DMS114 treated with DMSO at 0.1 percent for 48 hours (cell line): Measurements from ENCODE around the gene DAAM2.
A peak's percentile ranks its signal among the peaks of the same experiment; 100 is the strongest.

ENCODE experiments used
- DNase-seq: peaks from one replicate; lab custom pipeline; 2025; ENCODE audit not compliant: unreplicated experiment; lab: John Stamatoyannopoulos, UW

DAAM2 gene

GRCh38 chr6:39787322-39787721 is 4.9 kb upstream of the DAAM2 start:
- DNase-seq, result no peak

- DNase-seq, result no peak
Measured at GRCh38 chr6:39790772-39791171, 1.4 kb upstream of the DAAM2 start.

GRCh38 chr6:39791311-39791710 is 865 bp upstream of the DAAM2 start:
- peak; percentile 9 for DNase-seq

DNA sequence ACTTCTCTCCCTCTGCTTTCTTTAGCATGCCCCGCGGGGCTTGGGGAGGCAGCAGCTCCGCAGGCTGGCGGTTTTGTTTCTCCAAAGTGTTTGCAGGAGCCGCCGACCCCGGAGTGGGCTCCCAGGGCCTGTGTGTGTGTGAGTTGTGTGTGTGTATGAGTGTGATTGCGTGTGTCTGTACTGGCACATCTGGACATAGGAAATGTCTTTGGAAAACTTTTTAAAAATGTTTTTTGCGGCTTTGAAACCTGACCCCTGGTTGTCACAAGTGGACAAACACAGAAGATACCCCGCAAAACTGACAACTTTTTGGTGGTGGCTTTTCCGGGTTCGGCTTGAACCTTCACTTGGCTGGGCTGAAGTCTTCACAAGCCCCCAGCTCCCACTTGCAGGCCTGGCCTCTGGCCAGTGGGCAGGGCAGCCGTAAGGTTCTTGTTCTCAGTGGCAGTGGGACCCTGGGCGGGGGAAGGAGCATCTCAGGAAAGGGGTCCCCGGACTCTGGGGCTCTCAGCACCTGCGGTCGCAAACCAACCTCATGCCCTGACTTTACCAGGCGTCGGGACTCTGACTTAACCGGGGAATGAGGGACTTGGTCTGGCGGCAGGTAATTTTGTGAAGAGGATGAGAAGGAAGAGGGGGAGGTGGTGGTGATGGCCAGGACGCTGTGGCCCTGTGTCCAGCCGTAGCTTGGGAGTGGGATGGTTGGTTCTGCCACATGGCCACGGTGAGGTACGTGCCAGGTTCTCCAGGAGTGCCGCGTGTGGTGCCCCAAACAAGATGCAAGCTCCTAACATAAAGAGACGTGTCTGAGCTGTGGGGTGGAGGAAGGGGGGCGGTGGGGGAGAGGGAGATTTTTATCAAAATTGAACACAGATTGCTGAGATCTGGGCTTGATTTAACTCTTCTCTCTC is 619 bp downstream of the DAAM2 start:
- DNase-seq, result no peak

- DNase-seq, result no peak
Measured at GRCh38 chr6:39793516-39793915, 1.3 kb downstream of the DAAM2 start.

DNA sequence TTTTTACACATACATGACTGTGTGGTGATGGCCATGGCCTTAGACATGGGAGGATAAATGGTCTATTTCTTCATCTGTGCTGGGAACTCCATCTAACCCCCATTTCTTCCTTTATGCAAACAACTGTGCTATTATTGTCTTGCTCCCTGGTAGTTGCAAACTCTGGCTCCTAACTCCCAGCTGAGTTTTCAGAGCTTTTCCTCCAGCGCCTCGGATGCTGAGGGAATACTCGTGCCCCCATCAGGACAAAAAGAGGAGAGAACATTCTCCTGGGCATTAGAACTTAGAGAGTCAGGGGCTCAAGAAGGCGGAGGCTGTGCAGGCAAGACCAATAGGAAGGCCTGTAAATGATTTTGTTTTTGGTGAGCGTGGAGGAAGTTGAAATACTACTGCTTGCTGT is 2.1 kb downstream of the DAAM2 start:
- no peak for DNase-seq

- DNase-seq, result no peak
Measured at GRCh38 chr6:39797751-39798150, 5.6 kb downstream of the DAAM2 start.

DNA sequence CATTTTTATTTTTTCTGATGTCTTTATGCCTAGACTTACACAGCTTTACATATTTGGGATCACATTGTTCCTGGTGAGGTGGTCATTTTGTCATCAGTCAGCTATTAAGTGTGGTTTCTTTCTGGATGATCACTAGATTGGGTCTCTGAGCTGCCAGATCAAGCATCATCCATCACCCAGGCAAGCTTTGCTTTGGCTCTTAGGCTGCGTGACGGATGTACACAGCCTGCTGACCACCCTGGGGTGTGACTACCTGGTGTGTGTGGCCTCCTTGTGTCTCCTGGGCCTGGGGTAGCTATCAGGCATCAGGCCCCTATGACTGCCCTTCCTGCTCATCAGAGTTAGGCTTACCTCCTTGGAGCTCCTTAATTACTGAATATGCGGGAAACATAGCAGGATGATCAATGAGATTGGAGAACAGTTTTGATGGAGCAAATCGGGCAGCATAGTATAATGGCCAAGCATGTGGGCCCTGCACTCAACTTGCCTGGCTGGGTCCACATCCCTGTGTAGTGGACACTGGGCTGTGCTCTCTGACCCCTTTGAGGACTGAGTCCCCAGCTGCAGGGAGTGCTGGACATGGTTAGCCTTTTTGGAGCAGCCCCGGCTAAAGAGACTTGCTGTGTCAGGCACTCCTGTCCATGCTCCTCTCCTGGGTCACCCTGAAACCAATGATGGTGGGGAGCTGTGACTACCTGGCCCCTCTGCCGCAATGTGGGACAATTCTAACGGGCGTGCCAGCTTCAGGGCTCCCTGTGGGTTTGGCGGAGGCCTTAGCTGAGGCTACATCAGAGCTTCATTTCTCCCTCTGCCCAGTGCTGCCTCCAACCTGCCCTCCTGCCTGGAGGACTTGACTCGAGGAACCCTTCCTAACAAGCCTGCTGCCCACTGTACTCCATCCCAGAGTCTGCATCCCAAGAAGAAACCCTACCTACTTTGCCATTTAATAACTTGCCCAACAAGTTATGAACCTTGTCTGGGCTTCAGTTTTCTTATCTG is 8.2 kb downstream of the DAAM2 start:
- DNase-seq, result no peak

DNA sequence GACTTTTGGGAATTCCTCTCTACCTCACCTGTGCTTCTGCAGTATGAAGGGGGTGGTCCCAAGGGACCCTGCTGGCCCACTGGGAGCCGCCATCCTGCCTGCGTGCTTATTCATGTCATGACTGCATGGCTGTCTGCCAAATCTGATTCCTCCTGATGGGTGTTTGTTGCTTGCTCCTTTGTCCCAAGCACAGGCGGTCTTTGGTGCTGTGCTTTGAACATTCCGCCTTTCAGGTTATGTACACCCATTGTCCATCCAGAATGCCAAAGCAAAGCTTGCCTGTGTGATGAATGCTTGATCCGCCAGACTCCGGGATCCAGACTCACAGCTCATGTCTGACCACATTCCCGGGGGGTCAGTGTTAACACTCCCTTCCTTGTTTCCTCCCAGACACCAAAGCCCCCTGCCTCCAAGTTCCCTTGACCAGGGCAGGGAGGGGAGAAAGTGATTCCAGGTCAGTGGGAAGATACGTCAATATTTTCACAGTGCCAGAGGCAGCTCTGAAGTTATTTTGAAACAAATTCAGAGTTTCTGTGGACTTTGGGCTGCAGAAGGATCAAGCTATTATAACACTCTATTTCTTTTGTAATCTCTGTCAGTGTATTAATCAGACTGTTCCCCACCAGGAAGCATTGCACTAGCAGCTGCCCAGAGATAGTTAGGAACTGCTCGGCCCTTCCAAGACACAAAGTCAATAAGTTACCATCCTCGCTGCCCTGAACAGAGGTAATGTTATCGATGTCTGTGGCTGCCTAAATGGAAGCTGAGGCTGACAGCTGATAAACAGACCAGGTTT is 9.5 kb downstream of the DAAM2 start:
- no peak for DNase-seq

DNA sequence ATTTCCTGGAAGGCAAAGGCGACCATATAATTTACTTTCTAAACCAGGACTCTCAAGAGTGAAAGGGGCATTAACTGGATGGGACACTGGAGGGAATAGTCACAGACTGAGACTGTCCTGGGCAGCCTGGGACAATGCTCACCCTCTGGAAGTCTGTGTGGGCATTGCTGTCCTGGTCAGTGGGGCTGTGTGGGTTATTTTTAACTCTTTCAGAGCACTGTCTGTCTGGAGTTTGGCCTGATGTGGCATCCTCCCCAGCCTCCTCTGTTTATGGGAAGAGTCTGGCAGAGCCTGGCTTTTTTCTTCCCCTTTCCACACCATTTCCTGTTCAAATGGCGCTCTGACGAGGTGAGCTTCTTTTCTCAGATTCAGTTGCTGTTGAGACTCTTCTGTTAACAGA is 11.7 kb downstream of the DAAM2 start:
- DNase-seq, result no peak

DNA sequence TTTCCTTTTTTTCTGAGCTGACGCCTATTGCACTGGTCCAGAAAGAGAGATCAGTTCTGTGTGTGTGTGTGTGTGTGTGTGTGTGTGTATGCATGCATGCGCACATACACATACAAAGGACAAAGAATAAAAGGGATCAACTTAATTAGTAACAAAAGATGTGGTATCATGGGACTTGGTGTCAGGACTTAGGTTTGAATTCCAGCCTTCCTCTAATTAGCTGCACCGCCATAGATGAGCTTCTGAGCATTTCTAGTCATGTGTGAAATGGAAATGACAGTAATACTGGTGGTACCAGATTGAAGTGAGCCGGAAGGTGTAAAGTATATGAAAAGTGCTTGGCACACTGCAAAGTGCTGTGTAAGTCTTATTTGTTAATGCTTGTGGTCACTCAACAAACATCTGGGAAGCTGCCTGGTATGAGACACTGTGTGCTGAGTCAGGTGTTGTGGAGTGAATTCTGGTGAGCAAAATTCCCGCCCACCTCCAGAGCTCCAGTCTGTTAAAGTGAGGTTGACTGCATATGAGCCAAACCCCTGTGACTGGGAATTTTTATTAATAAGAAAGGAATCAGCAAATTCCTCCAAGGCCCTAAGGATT is 12.4 kb downstream of the DAAM2 start:
- no peak for DNase-seq

GRCh38 chr6:39806278-39806677 is 14.1 kb downstream of the DAAM2 start:
- DNase-seq, result no peak

- no peak for DNase-seq
Measured at GRCh38 chr6:39808346-39808745, 16.2 kb downstream of the DAAM2 start.

DNA sequence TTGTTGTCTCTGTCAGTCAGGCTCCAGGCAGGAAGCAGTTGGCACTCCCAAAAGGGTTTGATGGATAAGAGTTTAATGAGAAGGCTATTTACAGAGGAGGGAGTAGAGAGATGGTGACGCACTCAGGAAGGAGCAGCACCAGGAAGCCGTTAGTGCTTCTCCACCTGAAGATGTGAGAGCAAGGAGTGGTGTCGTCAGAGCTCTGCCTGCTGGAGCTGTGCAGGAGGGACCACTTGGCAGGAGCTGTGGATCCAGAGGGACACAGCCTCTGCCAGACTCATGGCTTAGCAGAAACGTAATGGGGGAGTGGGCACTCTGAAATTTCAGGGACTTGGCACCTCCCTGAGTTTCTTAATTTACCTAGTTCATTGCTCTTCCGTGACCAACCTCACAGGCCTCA is 16.8 kb downstream of the DAAM2 start:
- DNase-seq, result no peak

GRCh38 chr6:39811835-39812345 is 19.7 kb downstream of the DAAM2 start:
- DNase-seq, result no peak

DNA sequence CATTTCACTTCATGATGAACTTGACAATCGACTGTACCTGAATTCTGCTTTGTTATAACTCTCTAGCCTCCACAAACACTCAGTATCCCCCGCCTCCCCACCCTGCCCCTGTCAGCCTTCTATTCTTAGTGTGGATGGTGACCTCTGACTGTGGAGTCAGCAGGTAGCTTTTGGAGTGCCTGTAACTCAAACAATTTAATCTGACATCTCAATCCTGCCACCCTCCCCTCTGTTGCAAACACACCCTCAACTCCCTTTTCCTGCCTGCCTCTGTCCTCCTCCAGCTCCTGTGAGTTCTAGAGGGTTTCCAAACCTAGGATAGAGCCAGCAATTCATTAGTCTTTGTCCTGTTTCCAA is 20.3 kb downstream of the DAAM2 start:
- no peak for DNase-seq

DNA sequence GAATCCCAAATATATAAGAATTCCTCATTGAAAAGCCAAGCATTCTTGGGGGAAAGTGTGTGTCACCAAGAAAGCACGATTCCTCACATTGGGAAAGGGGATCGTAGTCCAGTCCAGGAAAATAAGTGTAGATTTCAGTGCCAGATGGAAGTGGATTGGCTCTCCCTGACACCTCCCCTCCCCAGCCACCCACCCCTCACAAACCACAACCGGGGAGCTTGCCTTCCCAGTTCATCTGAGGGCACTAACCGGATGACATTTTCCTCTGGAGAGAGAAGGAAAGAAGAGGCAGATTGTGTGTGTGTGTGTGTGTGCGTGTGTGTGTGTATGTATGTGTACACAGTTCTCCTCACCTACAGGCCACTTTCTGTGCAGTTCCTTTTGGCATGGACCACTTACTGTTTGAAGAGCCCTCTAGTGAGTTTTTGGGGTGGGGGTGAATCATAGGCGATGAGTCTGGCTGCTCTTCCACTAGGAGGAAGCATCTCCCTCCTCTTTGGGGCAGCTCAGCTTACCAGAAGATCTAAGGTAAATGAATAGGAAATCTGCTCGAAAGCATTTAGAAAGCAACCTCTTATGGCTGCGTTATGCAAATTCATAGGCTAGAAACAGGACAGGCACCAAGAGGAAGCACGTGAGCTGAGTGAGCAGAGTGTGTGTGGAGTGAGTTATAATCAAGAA is 20.8 kb downstream of the DAAM2 start:
- no peak for DNase-seq

GRCh38 chr6:39814236-39814635 is 22.1 kb downstream of the DAAM2 start:
- DNase-seq, result no peak

DNA sequence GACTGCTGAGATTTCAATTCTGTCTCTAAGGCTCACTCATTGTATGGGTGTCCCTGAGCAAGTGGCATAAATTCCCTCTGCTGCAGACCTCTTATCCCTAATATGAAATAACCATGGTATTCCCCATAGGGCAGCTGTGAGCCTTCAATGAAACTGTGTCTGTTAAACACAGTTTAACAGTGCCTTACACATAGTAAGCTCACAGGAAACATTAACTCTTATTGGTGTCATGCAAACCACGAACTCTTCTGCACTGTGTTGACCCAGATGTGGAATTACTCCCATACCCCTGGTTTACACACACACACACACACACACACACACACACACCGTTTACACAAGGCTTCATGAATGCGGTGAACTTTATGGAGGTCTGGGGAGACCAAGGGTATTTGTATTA is 23.2 kb downstream of the DAAM2 start:
- DNase-seq, result no peak

DNA sequence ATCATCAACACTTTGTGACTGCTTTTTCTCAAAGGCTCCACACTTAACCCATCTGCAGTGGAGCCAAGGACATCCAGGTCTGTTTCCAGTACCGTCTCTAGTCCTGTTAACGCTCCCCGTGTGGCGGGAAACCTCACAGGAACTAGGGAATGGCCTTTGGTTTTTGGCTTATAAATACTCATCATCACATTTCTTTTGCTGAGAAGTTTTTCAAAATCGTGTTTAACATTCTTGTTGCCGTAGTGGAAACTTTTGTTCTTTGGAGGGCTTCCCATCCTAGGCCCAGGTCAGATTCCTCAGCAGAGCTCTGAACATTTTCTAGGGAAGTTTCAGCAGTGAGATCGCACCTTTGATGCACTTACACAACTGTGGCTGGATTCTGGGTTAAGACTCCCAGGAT is 24.6 kb downstream of the DAAM2 start:
- DNase-seq, result no peak
